GM12878 (cell line): Measurements from ENCODE around the gene JAKMIP1. TPM values are rescaled to one million over a fixed set of nuclear protein-coding genes. Genes with fewer than 3 reads are reported as not detected.

Experiments
- BHLHE40 ChIP-seq, 2 experiments: fragments of 450-650 bp in 1 of 2; IDR thresholded peaks; 2 replicates each; pipeline ENCODE4 v1.6.1; 2011 to 2017; ENCODE audit warnings: low read depth in 2 of 2, borderline replicate concordance in 1 of 2, improper control_type of control experiment in 1 of 2, low read length in 1 of 2, mild to moderate bottlenecking in 1 of 2
- CHD1 ChIP-seq: IDR thresholded peaks from 2 replicates; pipeline ENCODE4 v1.6.1; 2012; ENCODE audit warnings: low read depth, low read length, improper control_type of control experiment
- GATAD2B ChIP-seq: fragments of 450-650 bp; conservative IDR thresholded peaks from 2 replicates; pipeline ENCODE4 v1.6.1; 2017; ENCODE audit warnings: low read depth, mild to moderate bottlenecking, moderate library complexity
- NR2F1 ChIP-seq: fragments of 450-650 bp; conservative IDR thresholded peaks from 2 replicates; pipeline ENCODE4 v1.6.1; 2017; ENCODE audit warnings: mild to moderate bottlenecking
- PKNOX1 ChIP-seq: fragments of 450-650 bp; IDR thresholded peaks from 2 replicates; pipeline ENCODE4 v1.6.1; 2016; ENCODE audit warnings: mild to moderate bottlenecking
- RELB ChIP-seq: fragments of 450-650 bp; IDR thresholded peaks from 2 replicates; pipeline ENCODE4 v1.6.1; 2017; ENCODE audit warnings: low read depth, mild to moderate bottlenecking, moderate library complexity
- REST ChIP-seq: IDR thresholded peaks from 2 replicates; pipeline ENCODE4 v1.6.1; 2012; ENCODE audit warnings: mild to moderate bottlenecking, low read depth, low read length
- RUNX3 ChIP-seq: IDR thresholded peaks from 2 replicates; pipeline ENCODE4 v1.6.1; 2012; ENCODE audit warnings: low read length, inconsistent platforms
- SP1 ChIP-seq: IDR thresholded peaks from one replicate; pipeline ENCODE4 v1.6.1; 2011; ENCODE audit warnings: low read depth, low read length
- polyA plus RNA-seq, 11 experiments: library from polyadenylated mRNA; depleted of rRNA in 4 of 11; unstranded in 6 of 11; stranded (reverse) in 5 of 11; fragments of >200 nt; fragmentation: Nextera tagmentation in 4 of 11; fragmentation: Illumina TruSeq in 1 of 11; extraction: Ambion mirVana in 4 of 11; extraction: Trizol in 1 of 11; gene quantifications; 1 replicate in 1 of 11; 2 replicates in 10 of 11; pipeline versions ENCODE4 v1.2.1 to v1.2.3, GENCODE V29; 2011 to 2016; ENCODE audit warnings: inconsistent platforms in 2 of 11, missing spikeins in 2 of 11, low read depth in 1 of 11
- total RNA-seq, 4 experiments: library from RNA; depleted of rRNA in 3 of 4; stranded (reverse); fragments of >200 nt in 3 of 4; fragmentation: Illumina TruSeq in 1 of 4; extraction: Trizol in 1 of 4; gene quantifications; 2 replicates each; pipeline versions ENCODE4 v1.2.1 to v1.2.3, GENCODE V29; 2013 to 2021

Gene JAKMIP1
- total and polyA plus RNA-seq, 10 of the 15 experiments (the other 5 are each of a cell fraction or from before 2014, with no cell fraction given): 0.52 to 16.7 (median 12.3) TPM

DNA sequence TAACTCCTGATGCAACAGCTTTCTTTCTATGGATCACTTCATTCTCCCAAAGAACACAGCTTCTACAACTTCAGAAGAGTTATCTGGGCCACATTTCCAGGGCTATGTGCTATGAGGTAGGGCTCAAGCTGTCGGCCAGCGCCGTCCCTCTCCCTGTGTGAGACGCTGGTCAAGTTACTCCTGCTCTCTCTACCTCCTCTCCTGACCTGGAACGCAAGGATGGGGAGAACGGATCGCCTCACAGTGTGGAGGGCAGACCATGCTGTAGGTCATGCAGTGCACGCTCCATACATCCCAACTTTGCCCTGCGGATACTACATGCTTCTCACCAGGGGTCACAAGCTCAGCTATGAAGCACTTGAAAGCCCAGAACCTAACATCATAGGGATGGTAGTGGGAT lies 42.4 kb downstream of the JAKMIP1 start (continued):
- no peak for TF ChIP-seq RELB
- no peak for TF ChIP-seq NR2F1
- no peak for TF ChIP-seq CHD1
- TF ChIP-seq RUNX3: no peak
- TF ChIP-seq PKNOX1: no peak
- no peak for TF ChIP-seq GATAD2B
- TF ChIP-seq SP1: no peak
- TF ChIP-seq REST: no peak
- TF ChIP-seq BHLHE40 (IDR thresholded peaks at IDR 0.05; ENCODE audit: borderline replicate concordance in 1 of 2, low read depth in 2 of 2, low read length in 1 of 2): no peak
